ENCODE data around the gene BOD1. TPM values are rescaled to one million over a fixed set of nuclear protein-coding genes. Genes with fewer than 3 reads are reported as not detected.

Gene BOD1
- total RNA-seq, 2 donors from 2014 or later, result 51.1 to 52.8 TPM

- DNase-seq (ENCODE audit: low spot score), result no peak
- Histone ChIP-seq H3K4me3 (no peak overlapping the region), H3K9me3 (no peaks in the 10 kb centered on the region), H3K36me3 (no peaks in the 10 kb centered on the region), H3K27ac (no peak overlapping the region), H3K4me1 (replicated peaks) (no peaks in the 10 kb centered on the region), H3K27me3 (replicated peaks; ENCODE audit: insufficient read depth) (no peaks in the 10 kb centered on the region)
- intact Hi-C loops (cut with DNase I), result no loop called here
- TF ChIP-seq POLR2AphosphoS5 (IDR thresholded peaks at IDR 0.05) (no peak), CTCF (IDR thresholded peaks at IDR 0.05) (peak in 3 of 4 experiments; percentile 28 to 55 (median 53)), POLR2A (IDR thresholded peaks at IDR 0.05) (no peak)
- WGBS, result 61% methylated on average over 17 of the region's 17 CpGs
Measured at GRCh38 chr5:173581408-173582215, 34.8 kb downstream of the BOD1 start.

GRCh38 chr5:173578947-173579615, 37.4 kb downstream of the BOD1 start:
- TF ChIP-seq POLR2AphosphoS5 (IDR thresholded peaks at IDR 0.05), result no peak
- no peak for TF ChIP-seq POLR2A (IDR thresholded peaks at IDR 0.05)
- TF ChIP-seq CTCF (IDR thresholded peaks at IDR 0.05), result no peak
- intact Hi-C loops (cut with DNase I), result loop anchor here (10.0 kb wide), 1 partner anchor 254 kb away; the partner anchor contains the start of gene STC2
- no peak overlapping the region for H3K4me3 ChIP-seq
- no peaks in the 10 kb centered on the region for H3K9me3 ChIP-seq
- no peak overlapping the region for H3K27ac ChIP-seq
- WGBS, result 83% methylated on average over 4 of the region's 4 CpGs
- no peaks in the 10 kb centered on the region for H3K27me3 ChIP-seq (replicated peaks; ENCODE audit: insufficient read depth)
- H3K36me3 ChIP-seq, result no peaks in the 10 kb centered on the region
- no peaks in the 10 kb centered on the region for H3K4me1 ChIP-seq (replicated peaks)
- DNase-seq (ENCODE audit: low spot score), result no peak

- H3K27me3 ChIP-seq (replicated peaks; ENCODE audit: insufficient read depth), result no peaks in the 10 kb centered on the region
- H3K4me1 ChIP-seq (replicated peaks), result no peaks in the 10 kb centered on the region
- H3K36me3 ChIP-seq, result no peaks in the 10 kb centered on the region
- intact Hi-C loops (cut with DNase I), result loop anchor here (10.0 kb wide), 1 partner anchor 253 kb away; the partner anchor contains the start of gene STC2
- H3K4me3 ChIP-seq, result no peak overlapping the region
- 89% methylated on average over 5 of the region's 5 CpGs for WGBS
- H3K27ac ChIP-seq, result no peak overlapping the region
- TF ChIP-seq CTCF (IDR thresholded peaks at IDR 0.05), result no peak
- TF ChIP-seq POLR2AphosphoS5 (IDR thresholded peaks at IDR 0.05), result no peak
- no peak for TF ChIP-seq POLR2A (IDR thresholded peaks at IDR 0.05)
- no peaks in the 10 kb centered on the region for H3K9me3 ChIP-seq
- no peak for DNase-seq (ENCODE audit: low spot score)
Measured at GRCh38 chr5:173577817-173578216, 38.6 kb downstream of the BOD1 start.

GRCh38 chr5:173577166-173577565, 39.3 kb downstream of the BOD1 start:
- no peak overlapping the region for H3K4me3 ChIP-seq
- intact Hi-C loops (cut with DNase I), result loop anchor here (10.0 kb wide), 1 partner anchor 252 kb away; the partner anchor contains the start of gene STC2
- H3K9me3 ChIP-seq, result no peaks in the 10 kb centered on the region
- no peaks in the 10 kb centered on the region for H3K36me3 ChIP-seq
- DNase-seq (ENCODE audit: low spot score), result no peak
- no peaks in the 10 kb centered on the region for H3K4me1 ChIP-seq (replicated peaks)
- no peak overlapping the region for H3K27ac ChIP-seq
- WGBS, result 90% methylated on average over 3 of the region's 3 CpGs
- H3K27me3 ChIP-seq (replicated peaks; ENCODE audit: insufficient read depth), result no peaks in the 10 kb centered on the region
- TF ChIP-seq POLR2AphosphoS5 (IDR thresholded peaks at IDR 0.05) (no peak), POLR2A (IDR thresholded peaks at IDR 0.05) (no peak), CTCF (IDR thresholded peaks at IDR 0.05) (no peak)

All from prostate gland (tissue), 2 donors.